ENCODE data around the gene MNAT1.
A peak's percentile ranks its signal among the peaks of the same experiment; 100 is the strongest.

MNAT1 gene

GRCh38 chr14:60734465-60735242 lies at the start of gene MNAT1:
TSS of gene MNAT1 (plus strand) at chr14:60734761. CDS start at chr14:60734863, 102 bp downstream.
- Histone ChIP-seq H3K27me3 (replicated peaks; ENCODE audit: control insufficient read depth, insufficient read depth, low read length) (no peaks in the 10 kb centered on the region), H3K4me3 (replicated peaks; ENCODE audit: low read depth, low read length) (peak within 1 kb of the TSS; percentile 74), H3K36me3 (ENCODE audit: control insufficient read depth, insufficient read depth, low read length) (no peaks in the 10 kb centered on the region)
- DNase-seq (ENCODE audit: extremely low read depth, insufficient read length), result peak; percentile 90
- no peak for TF ChIP-seq CTCF (IDR thresholded peaks at IDR 0.05; ENCODE audit: insufficient read depth, low read length, poor library complexity, severe bottlenecking)

GRCh38 chr14:60686865-60687264 lies 47.7 kb upstream of the MNAT1 start:
- Histone ChIP-seq H3K27me3 (replicated peaks; ENCODE audit: control insufficient read depth, insufficient read depth, low read length) (no peaks in the 10 kb centered on the region), H3K36me3 (ENCODE audit: control insufficient read depth, insufficient read depth, low read length) (no peaks in the 10 kb centered on the region), H3K4me3 (replicated peaks; ENCODE audit: low read depth, low read length) (no peak overlapping the region)
- TF ChIP-seq CTCF (IDR thresholded peaks at IDR 0.05; ENCODE audit: insufficient read depth, low read length, poor library complexity, severe bottlenecking), result no peak
- no peak for DNase-seq (ENCODE audit: extremely low read depth, insufficient read length)

GRCh38 chr14:60691383-60692113 lies 43.0 kb upstream of the MNAT1 start:
- no peaks in the 10 kb centered on the region for H3K36me3 ChIP-seq (ENCODE audit: control insufficient read depth, insufficient read depth, low read length)
- no peak for TF ChIP-seq CTCF (IDR thresholded peaks at IDR 0.05; ENCODE audit: insufficient read depth, low read length, poor library complexity, severe bottlenecking)
- no peak overlapping the region for H3K4me3 ChIP-seq (replicated peaks; ENCODE audit: low read depth, low read length)
- H3K27me3 ChIP-seq (replicated peaks; ENCODE audit: control insufficient read depth, insufficient read depth, low read length), result no peaks in the 10 kb centered on the region
- no peak for DNase-seq (ENCODE audit: extremely low read depth, insufficient read length)

GRCh38 chr14:60695327-60695726 lies 39.2 kb upstream of the MNAT1 start:
- Histone ChIP-seq H3K36me3 (ENCODE audit: control insufficient read depth, insufficient read depth, low read length) (no peaks in the 10 kb centered on the region), H3K27me3 (replicated peaks; ENCODE audit: control insufficient read depth, insufficient read depth, low read length) (no peaks in the 10 kb centered on the region), H3K4me3 (replicated peaks; ENCODE audit: low read depth, low read length) (no peak overlapping the region)
- DNase-seq (ENCODE audit: extremely low read depth, insufficient read length), result no peak
- no peak for TF ChIP-seq CTCF (IDR thresholded peaks at IDR 0.05; ENCODE audit: insufficient read depth, low read length, poor library complexity, severe bottlenecking)

- Histone ChIP-seq H3K27me3 (replicated peaks; ENCODE audit: control insufficient read depth, insufficient read depth, low read length) (no peaks in the 10 kb centered on the region), H3K4me3 (replicated peaks; ENCODE audit: low read depth, low read length) (no peak overlapping the region), H3K36me3 (ENCODE audit: control insufficient read depth, insufficient read depth, low read length) (no peaks in the 10 kb centered on the region)
- no peak for DNase-seq (ENCODE audit: extremely low read depth, insufficient read length)
- no peak for TF ChIP-seq CTCF (IDR thresholded peaks at IDR 0.05; ENCODE audit: insufficient read depth, low read length, poor library complexity, severe bottlenecking)
Measured at GRCh38 chr14:60700598-60700997, 34.0 kb upstream of the MNAT1 start.
